Calu3 (cell line): ENCODE measurements around the gene CELF4. TPM values are rescaled to one million over a fixed set of nuclear protein-coding genes. Genes with fewer than 3 reads are reported as not detected.

ENCODE experiments used
- BruUV-seq: library from RNA; stranded (reverse); fragments of 400-500 nt; replicated peaks from 2 replicates; lab custom pipeline; 2021; lab: Mats Ljungman, UMichigan
- CTCF ChIA-PET: fragments of 300-600 bp; sonication (Branson Sonifier 250); formaldehyde crosslinking; loops from one replicate; lab custom pipeline; 2022; ENCODE audit warnings: antibody characterized with exemption; lab: Charles Lee
- DNase-seq: peaks from one replicate; pipeline ENCODE4 v3.0.0; 2022
- H3K27ac Mint-ChIP-seq: one replicate; pipeline ENCODE4 v1.8.0; 2022; ENCODE audit warnings: mixed read lengths; ENCODE audit not compliant: unreplicated experiment
- H3K27me3 Mint-ChIP-seq: one replicate; pipeline ENCODE4 v1.8.0; 2022; ENCODE audit warnings: mixed read lengths; ENCODE audit not compliant: unreplicated experiment
- H3K36me3 Mint-ChIP-seq: one replicate; pipeline ENCODE4 v1.8.0; 2022; ENCODE audit warnings: mild to moderate bottlenecking, moderate library complexity, mixed read lengths; ENCODE audit not compliant: insufficient read depth, unreplicated experiment
- H3K4me1 Mint-ChIP-seq: one replicate; pipeline ENCODE4 v1.8.0; 2022; ENCODE audit warnings: mild to moderate bottlenecking, low read depth, mixed read lengths; ENCODE audit not compliant: unreplicated experiment
- H3K4me3 Mint-ChIP-seq: one replicate; pipeline ENCODE4 v1.8.0; 2022; ENCODE audit warnings: mild to moderate bottlenecking, low read depth, moderate library complexity, mixed read lengths; ENCODE audit not compliant: unreplicated experiment
- H3K9me3 Mint-ChIP-seq: one replicate; pipeline ENCODE4 v1.8.0; 2022; ENCODE audit warnings: low read depth, mixed read lengths; ENCODE audit not compliant: unreplicated experiment
- intact Hi-C: fragments of 100-400 bp; cut with micrococcal nuclease; formaldehyde crosslinking; loops from one replicate; pipeline ENCODE4 v1.10.0; 2022; ENCODE audit not compliant: unreplicated experiment
- total RNA-seq: library from RNA; stranded (reverse); gene quantifications from 2 replicates; pipeline ENCODE4 v1.2.3, GENCODE V29; 2022
- TF ChIP-seq, protein P1 (sequence below): fragments of 200-600 bp; IDR thresholded peaks from one replicate; pipeline ENCODE4 v1.8.0; 2022; ENCODE audit warnings: antibody characterized with exemption; ENCODE audit not compliant: unreplicated experiment

CELF4 gene
- total RNA-seq, 1 experiment from 2014 or later = 7.8 TPM

DNA sequence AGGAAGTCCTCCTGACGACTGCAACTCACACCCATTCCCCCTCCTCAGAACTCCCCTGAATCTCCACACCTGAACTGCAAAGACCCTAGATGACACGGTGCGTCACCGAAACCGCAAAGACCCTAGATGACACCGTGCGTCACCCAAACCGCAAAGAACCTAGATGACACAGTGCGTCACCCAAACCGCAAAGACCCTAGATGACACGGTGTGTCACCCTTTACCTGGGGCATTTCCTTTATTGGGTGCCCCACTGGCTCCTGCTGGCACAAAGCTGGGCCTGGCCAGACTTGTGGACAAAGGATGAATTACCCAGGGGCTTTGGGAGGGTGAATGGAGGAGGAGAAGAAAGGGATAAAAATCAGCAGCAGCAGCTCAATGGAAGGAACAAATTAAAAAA lies 123.8 kb downstream of the CELF4 start:
- Mint-ChIP-seq H3K9me3 (no peaks in the 10 kb centered on the region), H3K4me3 (no peak overlapping the region), H3K27ac (no peak overlapping the region), H3K27me3 (peaks cover 100% of the 10 kb centered on the region), H3K36me3 (no peaks in the 10 kb centered on the region), H3K4me1 (no peaks in the 10 kb centered on the region)
- CTCF ChIA-PET = no interaction called here
- no TSS peak for BruUV-seq
- TF ChIP-seq, protein P1, sequence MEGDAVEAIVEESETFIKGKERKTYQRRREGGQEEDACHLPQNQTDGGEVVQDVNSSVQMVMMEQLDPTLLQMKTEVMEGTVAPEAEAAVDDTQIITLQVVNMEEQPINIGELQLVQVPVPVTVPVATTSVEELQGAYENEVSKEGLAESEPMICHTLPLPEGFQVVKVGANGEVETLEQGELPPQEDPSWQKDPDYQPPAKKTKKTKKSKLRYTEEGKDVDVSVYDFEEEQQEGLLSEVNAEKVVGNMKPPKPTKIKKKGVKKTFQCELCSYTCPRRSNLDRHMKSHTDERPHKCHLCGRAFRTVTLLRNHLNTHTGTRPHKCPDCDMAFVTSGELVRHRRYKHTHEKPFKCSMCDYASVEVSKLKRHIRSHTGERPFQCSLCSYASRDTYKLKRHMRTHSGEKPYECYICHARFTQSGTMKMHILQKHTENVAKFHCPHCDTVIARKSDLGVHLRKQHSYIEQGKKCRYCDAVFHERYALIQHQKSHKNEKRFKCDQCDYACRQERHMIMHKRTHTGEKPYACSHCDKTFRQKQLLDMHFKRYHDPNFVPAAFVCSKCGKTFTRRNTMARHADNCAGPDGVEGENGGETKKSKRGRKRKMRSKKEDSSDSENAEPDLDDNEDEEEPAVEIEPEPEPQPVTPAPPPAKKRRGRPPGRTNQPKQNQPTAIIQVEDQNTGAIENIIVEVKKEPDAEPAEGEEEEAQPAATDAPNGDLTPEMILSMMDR = no peak
- intact Hi-C loops = no loop called here
- no peak for DNase-seq

DNA sequence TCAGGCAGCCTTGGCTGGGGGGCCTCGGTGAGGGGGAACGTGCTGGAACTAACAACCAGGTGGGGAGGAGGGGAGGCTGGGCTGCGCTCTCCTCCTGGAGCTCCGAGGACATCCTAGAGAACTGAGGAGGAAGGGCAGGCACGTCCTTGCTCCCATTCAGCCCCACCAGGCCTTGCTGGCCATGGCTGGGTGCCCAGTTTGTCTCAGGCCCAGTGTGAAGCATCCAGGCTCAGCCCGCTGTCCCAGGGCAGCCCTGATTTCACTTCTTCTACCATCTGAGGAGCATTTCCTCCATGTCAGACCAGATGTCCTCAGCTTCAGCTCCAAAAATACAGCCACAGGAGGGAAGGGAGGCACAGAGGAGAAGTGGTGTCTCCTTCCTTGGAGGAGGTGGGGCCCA lies 125.4 kb downstream of the CELF4 start:
- H3K27ac Mint-ChIP-seq = no peak overlapping the region
- no peaks in the 10 kb centered on the region for H3K36me3 Mint-ChIP-seq
- H3K27me3 Mint-ChIP-seq = peaks cover 100% of the 10 kb centered on the region
- intact Hi-C loops = no loop called here
- no peaks in the 10 kb centered on the region for H3K4me1 Mint-ChIP-seq
- CTCF ChIA-PET = no interaction called here
- H3K9me3 Mint-ChIP-seq = no peaks in the 10 kb centered on the region
- no peak overlapping the region for H3K4me3 Mint-ChIP-seq
- TF ChIP-seq, protein P1 = no peak
- DNase-seq = no peak
- BruUV-seq = no TSS peak

DNA sequence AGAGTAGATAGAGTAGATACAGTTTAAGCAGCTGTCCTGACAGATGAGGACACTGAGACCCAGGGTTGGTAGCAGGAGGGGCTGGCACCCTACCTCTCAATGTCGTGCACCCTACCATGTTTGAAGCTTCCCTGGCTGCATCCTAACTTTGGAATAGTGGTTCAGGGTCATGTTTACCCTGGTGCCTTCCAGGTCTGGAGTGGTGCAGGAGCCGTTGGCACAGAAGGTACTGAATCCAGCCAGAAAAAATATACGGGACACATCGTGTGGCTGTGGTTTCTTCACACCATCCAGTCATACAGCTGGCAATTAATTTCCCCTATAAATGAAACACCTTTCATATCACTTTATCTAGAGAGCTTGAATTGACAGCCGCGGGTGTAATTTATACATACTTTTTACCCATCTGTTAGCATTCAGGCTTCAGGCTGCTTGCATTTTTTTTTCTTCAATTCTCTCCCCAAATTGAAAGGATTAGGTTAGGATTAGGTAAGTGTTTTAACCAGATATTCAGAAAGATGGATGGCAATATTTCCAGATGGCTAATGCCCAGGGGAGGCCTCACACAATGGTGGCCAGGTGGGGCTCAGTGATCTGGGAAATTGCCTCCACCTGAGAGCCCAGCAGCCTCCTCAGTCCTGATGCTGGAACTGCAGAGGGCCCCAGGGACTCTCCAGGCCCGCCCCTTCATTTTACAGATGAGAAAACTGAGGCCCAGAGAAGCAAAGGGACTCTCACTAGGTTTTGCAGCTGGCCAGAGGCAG lies 127.0 kb downstream of the CELF4 start:
- H3K4me3 Mint-ChIP-seq = no peak overlapping the region
- no peak overlapping the region for H3K27ac Mint-ChIP-seq
- H3K4me1 Mint-ChIP-seq = no peaks in the 10 kb centered on the region
- CTCF ChIA-PET = interaction anchor here (0.7 kb wide), 1 partner anchor 141 kb away, joined by 3 read pairs; no protein-coding TSS in a partner anchor
- no peaks in the 10 kb centered on the region for H3K9me3 Mint-ChIP-seq
- intact Hi-C loops = no loop called here
- DNase-seq = no peak
- H3K27me3 Mint-ChIP-seq = peaks cover 100% of the 10 kb centered on the region
- H3K36me3 Mint-ChIP-seq = no peaks in the 10 kb centered on the region
- BruUV-seq = no TSS peak
- TF ChIP-seq, protein P1 = no peak

DNA sequence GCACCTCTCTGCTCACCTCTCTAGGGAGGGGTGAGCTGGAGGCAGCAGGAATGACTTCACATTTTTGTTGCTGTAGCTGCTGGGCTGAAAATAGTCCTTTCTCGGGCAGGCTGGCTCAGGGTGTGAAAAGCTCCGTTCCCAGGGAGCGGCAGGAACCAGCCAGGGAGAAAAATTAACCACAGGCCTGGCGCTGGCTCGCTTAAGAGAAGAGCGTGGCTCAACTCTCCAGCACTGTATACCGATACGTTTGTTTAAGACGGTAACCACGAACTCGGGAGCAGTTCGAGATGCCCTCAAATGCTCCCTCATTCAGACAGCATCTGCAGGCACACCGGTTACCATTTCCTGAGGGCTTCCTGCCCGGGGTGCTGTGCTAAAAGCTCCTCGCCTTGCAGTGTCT lies 129.6 kb downstream of the CELF4 start:
- no peaks in the 10 kb centered on the region for H3K36me3 Mint-ChIP-seq
- no peak for DNase-seq
- no peak overlapping the region for H3K4me3 Mint-ChIP-seq
- CTCF ChIA-PET = interaction anchor here (1.1 kb wide), 1 partner anchor 222 kb away, joined by 3 read pairs; no protein-coding TSS in a partner anchor
- intact Hi-C loops = no loop called here
- peaks cover 97% of the 10 kb centered on the region for H3K27me3 Mint-ChIP-seq
- TF ChIP-seq, protein P1 = no peak
- no peak overlapping the region for H3K27ac Mint-ChIP-seq
- H3K4me1 Mint-ChIP-seq = no peaks in the 10 kb centered on the region
- no peaks in the 10 kb centered on the region for H3K9me3 Mint-ChIP-seq
- no TSS peak for BruUV-seq
